ENCODE data around the gene AP5B1.
A peak's percentile ranks its signal among the peaks of the same experiment; 100 is the strongest.

The AP5B1 gene

GRCh38 chr11:65779919-65780769 lies 632 bp downstream of the AP5B1 start:
- ATAC-seq = peak; percentile 84
- TF ChIP-seq ZNF565 (CRISPR knock-in tag; conservative IDR thresholded peaks at IDR 0.05; ENCODE audit: low read depth) (no peak), BACH2 (CRISPR knock-in tag; IDR thresholded peaks at IDR 0.05; ENCODE audit: borderline replicate concordance) (no peak), ZFP3 (CRISPR knock-in tag; IDR thresholded peaks at IDR 0.05) (no peak), ARNTL (CRISPR knock-in tag; IDR thresholded peaks at IDR 0.05; ENCODE audit: borderline replicate concordance, low read depth) (no peak), SNAI2 (CRISPR knock-in tag; IDR thresholded peaks at IDR 0.05) (no peak), ESRRG (CRISPR knock-in tag; IDR thresholded peaks at IDR 0.05) (no peak), CSRNP3 (CRISPR knock-in tag; IDR thresholded peaks at IDR 0.05) (no peak)
- TF ChIP-seq, protein P1, sequence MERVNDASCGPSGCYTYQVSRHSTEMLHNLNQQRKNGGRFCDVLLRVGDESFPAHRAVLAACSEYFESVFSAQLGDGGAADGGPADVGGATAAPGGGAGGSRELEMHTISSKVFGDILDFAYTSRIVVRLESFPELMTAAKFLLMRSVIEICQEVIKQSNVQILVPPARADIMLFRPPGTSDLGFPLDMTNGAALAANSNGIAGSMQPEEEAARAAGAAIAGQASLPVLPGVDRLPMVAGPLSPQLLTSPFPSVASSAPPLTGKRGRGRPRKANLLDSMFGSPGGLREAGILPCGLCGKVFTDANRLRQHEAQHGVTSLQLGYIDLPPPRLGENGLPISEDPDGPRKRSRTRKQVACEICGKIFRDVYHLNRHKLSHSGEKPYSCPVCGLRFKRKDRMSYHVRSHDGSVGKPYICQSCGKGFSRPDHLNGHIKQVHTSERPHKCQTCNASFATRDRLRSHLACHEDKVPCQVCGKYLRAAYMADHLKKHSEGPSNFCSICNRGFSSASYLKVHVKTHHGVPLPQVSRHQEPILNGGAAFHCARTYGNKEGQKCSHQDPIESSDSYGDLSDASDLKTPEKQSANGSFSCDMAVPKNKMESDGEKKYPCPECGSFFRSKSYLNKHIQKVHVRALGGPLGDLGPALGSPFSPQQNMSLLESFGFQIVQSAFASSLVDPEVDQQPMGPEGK (CRISPR knock-in tag; IDR thresholded peaks at IDR 0.05; ENCODE audit: borderline replicate concordance) = no peak

DNA sequence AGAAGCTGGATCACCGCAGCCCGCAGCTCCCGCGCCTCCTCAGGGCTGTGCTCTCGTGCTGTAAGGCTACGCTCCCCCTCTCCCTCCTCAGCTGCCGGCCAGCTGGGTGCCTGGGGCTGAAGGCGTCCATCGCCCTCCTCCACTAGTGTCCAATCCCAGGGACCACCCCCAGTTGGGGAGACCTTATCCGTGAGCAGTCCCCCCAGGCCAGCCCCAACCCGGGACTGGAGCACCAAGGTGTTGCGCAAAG lies 1.2 kb downstream of the AP5B1 start:
- TF ChIP-seq CSRNP3 (CRISPR knock-in tag; IDR thresholded peaks at IDR 0.05) (no peak), ZNF8 (CRISPR knock-in tag; IDR thresholded peaks at IDR 0.05) (no peak), ZFP30 (CRISPR knock-in tag; IDR thresholded peaks at IDR 0.05) (no peak), ZC3H10 (CRISPR knock-in tag; IDR thresholded peaks at IDR 0.05) (no peak), BACH2 (CRISPR knock-in tag; IDR thresholded peaks at IDR 0.05; ENCODE audit: borderline replicate concordance) (no peak), PPARA (CRISPR knock-in tag; IDR thresholded peaks at IDR 0.05; ENCODE audit: borderline replicate concordance) (no peak)
- ATAC-seq = no peak; the same call in 2 of the 3 replicates

- TF ChIP-seq PPARA (CRISPR knock-in tag; IDR thresholded peaks at IDR 0.05; ENCODE audit: borderline replicate concordance) (no peak), CSRNP3 (CRISPR knock-in tag; IDR thresholded peaks at IDR 0.05) (no peak), ZNF565 (CRISPR knock-in tag; conservative IDR thresholded peaks at IDR 0.05; ENCODE audit: low read depth) (no peak), RARB (CRISPR knock-in tag; IDR thresholded peaks at IDR 0.05) (no peak), TCF4 (CRISPR knock-in tag; IDR thresholded peaks at IDR 0.05; ENCODE audit: borderline replicate concordance) (no peak), CSDC2 (CRISPR knock-in tag; IDR thresholded peaks at IDR 0.05) (no peak), OSR1 (CRISPR knock-in tag; IDR thresholded peaks at IDR 0.05) (no peak)
- TF ChIP-seq, protein P1 (CRISPR knock-in tag; IDR thresholded peaks at IDR 0.05; ENCODE audit: borderline replicate concordance) = no peak
- no peak for ATAC-seq
Measured at GRCh38 chr11:65778901-65779668, 1.7 kb downstream of the AP5B1 start.

DNA sequence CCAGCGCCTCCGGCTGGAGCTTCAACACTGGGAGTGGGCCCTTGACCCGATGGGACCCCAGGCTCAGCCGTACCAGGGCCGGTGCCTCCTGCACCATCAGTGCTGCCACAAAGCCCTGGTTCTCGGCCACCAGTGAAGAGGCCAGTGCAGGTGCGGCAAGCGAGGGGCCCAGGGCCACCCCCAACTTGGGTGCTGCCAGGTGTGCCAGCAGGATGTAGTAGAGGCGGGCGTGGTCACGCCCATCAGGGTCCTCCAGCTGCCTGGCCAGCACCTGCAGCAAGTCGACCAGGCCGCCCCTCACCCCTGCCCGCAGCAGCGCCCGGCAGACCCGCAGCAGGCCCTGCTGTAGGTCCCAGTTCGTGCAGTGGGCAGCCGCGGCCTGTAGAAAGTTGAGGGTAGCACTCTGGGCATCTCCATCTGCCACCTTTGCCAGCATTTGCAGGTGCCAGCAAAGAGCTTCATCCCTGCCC lies 2.3 kb downstream of the AP5B1 start:
- ATAC-seq = no peak
- TF ChIP-seq ARNTL (CRISPR knock-in tag; IDR thresholded peaks at IDR 0.05; ENCODE audit: borderline replicate concordance, low read depth) (no peak), ISL1 (CRISPR knock-in tag; IDR thresholded peaks at IDR 0.05) (no peak), TSHZ2 (CRISPR knock-in tag; IDR thresholded peaks at IDR 0.05) (no peak), OSR1 (CRISPR knock-in tag; IDR thresholded peaks at IDR 0.05) (no peak), PPARA (CRISPR knock-in tag; IDR thresholded peaks at IDR 0.05; ENCODE audit: borderline replicate concordance) (no peak), RARB (CRISPR knock-in tag; IDR thresholded peaks at IDR 0.05) (no peak)
